Astrocyte of the spinal cord (primary cell): ENCODE data around the gene FCHO2.
A peak's percentile ranks its signal among the peaks of the same experiment; 100 is the strongest.

Experiments
- DNase-seq: peaks from one replicate; pipeline ENCODE4 v3.0.0; 2011; ENCODE audit warnings: low read depth, low spot score
- H3K4me3 ChIP-seq: 2 replicates; pipeline ENCODE4 v1.5.1; 2011; ENCODE audit warnings: low read depth, mild to moderate bottlenecking, low read length, moderate library complexity
- in situ Hi-C: cut with HindIII; loops from 2 replicates; pipeline ENCODE4 v1.10.0; 2017; ENCODE audit warnings: low sequenced_read_pairs
- TF ChIP-seq, protein P1 (sequence below): IDR thresholded peaks from 2 replicates; pipeline ENCODE4 v1.5.1; 2012; ENCODE audit warnings: low read depth, mild to moderate bottlenecking, low read length, inconsistent platforms

Gene FCHO2

DNA sequence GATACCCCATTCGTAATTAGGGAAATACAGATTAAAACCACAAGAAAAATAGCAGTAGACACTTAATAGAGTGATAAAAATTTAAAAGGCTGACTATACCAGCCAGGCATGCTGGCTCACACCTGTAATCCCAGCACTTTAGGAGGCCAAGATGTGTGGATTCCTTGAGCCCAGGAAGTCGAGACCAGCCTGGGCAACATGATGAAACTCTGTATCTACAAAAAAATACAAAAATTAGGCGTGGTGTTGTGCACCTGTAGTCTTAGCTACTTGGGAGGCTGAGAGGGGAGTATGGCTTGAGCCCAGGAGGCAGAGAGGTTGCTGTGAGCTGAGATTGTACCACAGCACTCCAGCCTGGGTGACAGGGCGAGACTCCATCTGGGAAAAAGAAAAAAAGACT, 72.0 kb downstream of the FCHO2 start:
- in situ Hi-C loops = no loop called here
- no peak for DNase-seq
- TF ChIP-seq, protein P1, sequence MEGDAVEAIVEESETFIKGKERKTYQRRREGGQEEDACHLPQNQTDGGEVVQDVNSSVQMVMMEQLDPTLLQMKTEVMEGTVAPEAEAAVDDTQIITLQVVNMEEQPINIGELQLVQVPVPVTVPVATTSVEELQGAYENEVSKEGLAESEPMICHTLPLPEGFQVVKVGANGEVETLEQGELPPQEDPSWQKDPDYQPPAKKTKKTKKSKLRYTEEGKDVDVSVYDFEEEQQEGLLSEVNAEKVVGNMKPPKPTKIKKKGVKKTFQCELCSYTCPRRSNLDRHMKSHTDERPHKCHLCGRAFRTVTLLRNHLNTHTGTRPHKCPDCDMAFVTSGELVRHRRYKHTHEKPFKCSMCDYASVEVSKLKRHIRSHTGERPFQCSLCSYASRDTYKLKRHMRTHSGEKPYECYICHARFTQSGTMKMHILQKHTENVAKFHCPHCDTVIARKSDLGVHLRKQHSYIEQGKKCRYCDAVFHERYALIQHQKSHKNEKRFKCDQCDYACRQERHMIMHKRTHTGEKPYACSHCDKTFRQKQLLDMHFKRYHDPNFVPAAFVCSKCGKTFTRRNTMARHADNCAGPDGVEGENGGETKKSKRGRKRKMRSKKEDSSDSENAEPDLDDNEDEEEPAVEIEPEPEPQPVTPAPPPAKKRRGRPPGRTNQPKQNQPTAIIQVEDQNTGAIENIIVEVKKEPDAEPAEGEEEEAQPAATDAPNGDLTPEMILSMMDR = no peak
- H3K4me3 ChIP-seq = no peak overlapping the region

DNA sequence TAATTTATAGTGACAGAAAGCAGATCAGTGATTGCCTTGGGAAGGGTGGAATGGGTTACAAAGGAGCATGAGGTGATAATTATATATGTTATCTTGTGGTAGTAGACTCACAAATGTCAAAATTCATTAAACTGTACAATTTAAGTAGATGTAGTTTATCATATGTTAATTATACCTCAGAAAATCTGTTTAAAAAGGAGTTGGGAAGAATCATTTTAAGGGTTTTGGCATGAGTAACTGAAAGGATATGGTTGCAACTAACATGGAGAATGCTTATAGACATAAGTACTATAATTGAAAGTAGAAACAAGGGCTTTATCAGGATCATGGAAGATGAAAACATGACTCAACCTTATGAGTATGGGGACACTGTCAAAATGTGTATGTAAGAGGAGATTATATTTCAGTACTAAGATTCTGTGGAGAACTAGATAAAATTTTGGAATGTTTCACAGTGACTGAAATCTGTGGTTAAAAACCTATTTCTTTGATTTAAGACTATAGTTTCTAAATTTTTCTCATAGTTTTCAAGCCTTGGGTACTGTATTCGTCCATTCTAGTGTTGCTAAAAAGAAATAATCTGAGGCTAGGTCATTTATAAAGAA, 73.3 kb downstream of the FCHO2 start:
- DNase-seq = peak; percentile 22
- TF ChIP-seq, protein P1 = no peak
- H3K4me3 ChIP-seq = no peak overlapping the region
- in situ Hi-C loops = no loop called here

DNA sequence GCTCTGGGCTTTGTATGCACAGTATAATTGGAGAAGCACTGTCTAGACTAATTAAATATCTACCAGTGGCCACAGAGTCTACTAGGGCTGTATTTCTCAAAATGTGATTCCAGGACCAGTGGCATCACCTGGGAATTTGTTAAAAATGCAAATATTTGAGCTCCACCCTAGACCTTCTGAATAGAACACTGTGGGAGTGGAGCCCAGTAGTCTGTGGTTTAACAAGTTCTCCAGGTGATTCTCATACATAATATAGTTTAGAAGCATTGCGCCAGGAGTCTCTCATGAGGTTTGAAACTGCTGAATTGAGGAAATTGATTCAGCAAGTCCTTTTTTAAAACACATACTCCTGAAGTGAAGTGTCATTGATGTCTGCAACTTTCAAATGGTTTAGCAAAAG, 74.7 kb downstream of the FCHO2 start:
- in situ Hi-C loops = no loop called here
- TF ChIP-seq, protein P1 = no peak
- DNase-seq = no peak
- H3K4me3 ChIP-seq = no peak overlapping the region

DNA sequence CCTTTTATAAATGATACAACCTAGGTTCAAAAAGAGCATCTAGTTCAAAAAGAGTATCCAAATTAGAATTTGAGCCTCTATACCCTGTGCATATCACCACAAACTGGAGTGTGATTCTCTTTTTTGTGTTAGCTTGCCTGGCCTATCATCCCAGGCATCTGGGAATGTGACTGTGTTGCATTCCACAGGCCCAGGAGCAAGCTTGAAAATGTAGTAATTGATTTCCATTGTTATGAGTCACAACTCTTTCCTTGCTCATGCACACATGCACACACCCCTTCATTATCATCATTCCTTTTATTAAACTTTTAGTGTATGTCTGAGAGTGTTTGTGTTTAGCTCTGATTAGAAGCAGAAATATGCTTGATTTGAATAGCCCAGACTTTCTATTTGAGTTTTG, 75.2 kb downstream of the FCHO2 start:
- H3K4me3 ChIP-seq = no peak overlapping the region
- peak; percentile 77 for DNase-seq
- in situ Hi-C loops = no loop called here
- TF ChIP-seq, protein P1 = no peak

DNA sequence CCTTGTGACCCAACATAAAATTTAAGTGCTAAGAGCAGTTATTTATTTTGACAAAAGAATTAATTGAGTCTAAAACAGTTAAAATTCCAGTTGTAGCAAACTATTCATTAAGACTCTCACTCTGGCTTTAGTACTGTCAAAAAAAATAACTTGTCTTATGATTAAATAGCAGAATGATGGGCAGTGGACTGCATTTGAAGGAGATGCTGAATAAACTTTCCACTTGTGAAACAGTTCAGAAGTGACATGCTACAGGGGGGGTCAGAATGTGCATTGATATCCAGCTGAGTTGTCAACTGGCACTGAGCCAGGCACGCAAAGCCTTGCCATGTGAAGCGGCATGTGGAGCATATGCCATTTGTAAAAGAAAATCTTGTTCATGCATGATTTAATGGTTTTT, 76.0 kb downstream of the FCHO2 start:
- in situ Hi-C loops = no loop called here
- H3K4me3 ChIP-seq = no peak overlapping the region
- TF ChIP-seq, protein P1 = no peak
- DNase-seq = peak; percentile 65

DNA sequence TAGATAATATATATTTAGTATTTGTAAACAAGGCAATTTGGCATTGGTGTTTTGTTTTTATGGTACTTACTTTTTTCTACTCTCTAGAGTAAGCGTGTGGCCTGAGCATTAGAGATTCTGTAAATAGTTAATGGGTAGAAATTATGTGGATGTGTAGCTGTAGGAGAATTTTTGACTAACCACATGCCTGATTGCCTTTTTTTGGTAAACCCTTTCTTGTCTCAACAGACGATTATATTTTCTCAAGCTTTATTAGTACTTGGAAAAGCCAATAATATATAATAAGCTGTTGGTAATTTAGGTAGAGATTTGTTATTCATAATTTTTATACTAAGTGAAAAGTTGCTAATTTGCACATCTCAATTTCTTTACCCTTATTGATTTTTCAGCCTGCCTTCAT, 76.8 kb downstream of the FCHO2 start:
- in situ Hi-C loops = no loop called here
- no peak for DNase-seq
- TF ChIP-seq, protein P1 = no peak

DNA sequence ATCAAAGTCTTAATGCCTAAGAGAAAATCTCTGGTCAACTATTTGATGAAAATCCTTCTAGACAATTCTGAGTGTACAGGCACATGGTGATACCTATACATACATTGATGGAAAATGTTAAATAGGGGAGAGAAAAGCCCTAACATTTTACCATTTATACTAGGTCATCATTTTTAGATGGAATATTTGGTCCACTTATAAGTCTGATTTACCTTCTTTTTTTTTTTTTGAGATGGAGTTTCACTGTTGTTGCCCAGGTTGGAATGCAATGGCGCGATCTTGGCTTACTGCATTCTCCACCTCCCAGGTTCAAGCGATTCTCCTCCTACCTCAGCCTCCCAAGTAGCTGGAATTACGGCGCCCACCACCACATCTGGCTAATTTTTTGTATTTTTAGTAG, 81.7 kb downstream of the FCHO2 start:
- TF ChIP-seq, protein P1 = no peak
- in situ Hi-C loops = no loop called here
- no peak for DNase-seq
- no peak overlapping the region for H3K4me3 ChIP-seq

More for the DNA sequence above, 76.8 kb downstream of the FCHO2 start:
- H3K4me3 ChIP-seq = no peak overlapping the region
